ENCODE results near the gene METTL25. TPM values are rescaled to one million over a fixed set of nuclear protein-coding genes. Genes with fewer than 3 reads are reported as not detected.

The METTL25 gene
- total and polyA plus RNA-seq, 2 of the 8 experiments (the other 6 are each of a cell fraction or from before 2014, with no cell fraction given), result 2.4 to 8.3 TPM

DNA sequence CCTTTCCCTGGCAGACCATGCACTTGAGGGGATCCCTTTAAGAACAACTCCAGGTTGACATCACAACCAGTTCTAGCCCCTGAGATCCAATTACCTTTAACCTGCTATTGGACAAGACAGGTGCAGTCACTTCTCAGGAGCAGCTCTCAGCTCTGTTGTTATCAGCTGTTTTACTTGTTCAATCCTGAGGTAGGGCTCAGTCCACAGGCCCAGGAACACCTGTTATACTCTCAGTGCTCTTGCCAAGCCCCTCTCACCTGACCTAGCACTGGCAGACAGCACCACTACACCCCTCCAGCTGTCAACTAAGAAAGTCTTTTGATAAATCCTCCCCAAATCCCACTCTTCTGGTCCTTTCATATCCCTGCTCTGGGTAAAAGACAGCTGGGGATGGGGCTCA, 164.4 kb downstream of the METTL25 start:
- CTCF ChIA-PET (ENCODE audit: partially characterized antibody), result interaction anchor here (1.3 to 2.1 kb wide), 2 partner anchors 10 to 103 kb away, joined by 3 to 6 read pairs; no protein-coding TSS in a partner anchor
- H3K56ac ChIP-seq (replicated peaks; ENCODE audit: insufficient read length, low read depth, low read length), result no peak overlapping the region
- no peak for FAIRE-seq

More for the DNA sequence above, 164.4 kb downstream of the METTL25 start:
- H3K79me2 ChIP-seq (ENCODE audit: control insufficient read depth in 1 of 2, insufficient read depth in 2 of 2, low read length in 2 of 2), result no peaks in the 10 kb centered on the region
- no peak overlapping the region for H2BK5ac ChIP-seq (ENCODE audit: low read depth, low read length)
- H4K5ac ChIP-seq (ENCODE audit: insufficient read length, low read depth, low read length), result no peak overlapping the region
- no peak for TF ChIP-seq NRF1 (IDR thresholded peaks at IDR 0.05; ENCODE audit: low read depth, low read length)
- no peak for TF ChIP-seq RAD21 (IDR thresholded peaks at IDR 0.05 in 1 of 2, conservative IDR thresholded peaks at IDR 0.05 in 1 of 2; ENCODE audit: low read depth in 2 of 2, low read length in 2 of 2)
- no peak for TF ChIP-seq GTF2F1 (IDR thresholded peaks at IDR 0.05; ENCODE audit: borderline replicate concordance, low read depth, low read length)
- TF ChIP-seq JUN (IDR thresholded peaks at IDR 0.05; ENCODE audit: low read depth, low read length), result no peak
- no peak for TF ChIP-seq CHD1 (IDR thresholded peaks at IDR 0.05; ENCODE audit: low read depth, low read length)
- no peak for TF ChIP-seq HDAC6 (IDR thresholded peaks at IDR 0.05; ENCODE audit: low read depth, low read length)
- TF ChIP-seq KDM5A (IDR thresholded peaks at IDR 0.05; ENCODE audit: low read length), result no peak
- TF ChIP-seq BRCA1 (IDR thresholded peaks at IDR 0.05; ENCODE audit: low read depth, low read length), result no peak
- no peak for TF ChIP-seq SP2 (IDR thresholded peaks at IDR 0.05; ENCODE audit: low read length)
- no peak for TF ChIP-seq SIX5 (IDR thresholded peaks at IDR 0.05; ENCODE audit: low read depth, low read length)
- no peak for TF ChIP-seq ZNF274 (IDR thresholded peaks at IDR 0.05; ENCODE audit: borderline replicate concordance, extremely low read depth, low read length)
- H3K4ac ChIP-seq (replicated peaks; ENCODE audit: insufficient read length, low read depth, low read length), result no peak overlapping the region
- no peak overlapping the region for H2BK15ac ChIP-seq (ENCODE audit: low read length)
- no peaks in the 10 kb centered on the region for H3K4me1 ChIP-seq (replicated peaks in 1 of 4; ENCODE audit: control insufficient read depth in 3 of 4, insufficient read depth in 4 of 4, low read length in 3 of 4)
- H3K27me3 ChIP-seq (replicated peaks in 1 of 4; ENCODE audit: control insufficient read depth in 3 of 4, extremely low read depth in 1 of 4, insufficient read depth in 3 of 4, low read length in 3 of 4), result no peaks in the 10 kb centered on the region
- no peak overlapping the region for H3K9ac ChIP-seq (replicated peaks in 1 of 4; ENCODE audit: extremely low read depth in 1 of 4, low read depth in 3 of 4, low read length in 3 of 4)
- no peak overlapping the region for H3K4me3 ChIP-seq (ENCODE audit: extremely low read depth in 1 of 4, insufficient read depth in 2 of 4, low read depth in 3 of 4, low read length in 4 of 4)
- H2BK12ac ChIP-seq (ENCODE audit: low read depth, low read length), result no peak overlapping the region
- no peak overlapping the region for H2BK20ac ChIP-seq (ENCODE audit: low read length)
- H3K23ac ChIP-seq (ENCODE audit: insufficient read length), result no peak overlapping the region
- H3K14ac ChIP-seq (ENCODE audit: insufficient read length), result no peak overlapping the region
- H4K8ac ChIP-seq (ENCODE audit: extremely low read depth, insufficient read depth, low read length), result no peak overlapping the region
- H3K27ac ChIP-seq (ENCODE audit: low read depth, low read length), result no peak overlapping the region
- H2AK5ac ChIP-seq (ENCODE audit: low read depth, low read length), result no peak overlapping the region
- H2AFZ ChIP-seq (ENCODE audit: low read length), result no peak overlapping the region
- no peaks in the 10 kb centered on the region for H4K20me1 ChIP-seq (replicated peaks in 1 of 2; ENCODE audit: control insufficient read depth in 1 of 2, insufficient read depth in 2 of 2, low read length in 2 of 2)
- H4K91ac ChIP-seq (replicated peaks; ENCODE audit: insufficient read length, low read length), result no peak overlapping the region
- H3K9me3 ChIP-seq (ENCODE audit: insufficient read depth in 2 of 2, low read depth in 1 of 2, low read length in 1 of 2), result no peaks in the 10 kb centered on the region
- H3K79me1 ChIP-seq (ENCODE audit: low read depth, low read length), result no peaks in the 10 kb centered on the region
- H2BK120ac ChIP-seq (replicated peaks; ENCODE audit: low read depth, low read length), result no peak overlapping the region
- H3K36me3 ChIP-seq (ENCODE audit: control insufficient read depth in 2 of 4, insufficient read depth in 4 of 4, low read length in 3 of 4), result no peaks in the 10 kb centered on the region
- POLR2A ChIA-PET (ENCODE audit: partially characterized antibody), result no interaction called here
- no peak for DNase-seq (ENCODE audit: low read depth in 1 of 2, low spot score in 2 of 2)
- no peak overlapping the region for H3K4me2 ChIP-seq (ENCODE audit: insufficient read depth in 1 of 2, low read depth in 2 of 2, low read length in 2 of 2)
- H3K23me2 ChIP-seq (ENCODE audit: low read depth, low read length), result no peaks in the 10 kb centered on the region
- H3K18ac ChIP-seq (ENCODE audit: extremely low read depth, low read length), result no peak overlapping the region
